HG02642 (cell line): ENCODE data around the gene ZDHHC12.
A peak's percentile ranks its signal among the peaks of the same experiment; 100 is the strongest.
"Not testable (repeated sequence)": the region's sequence is repeated elsewhere in the genome, so short reads cannot be mapped to it uniquely, and the experiment has no call there.

Experiments
- ATAC-seq: cut with Tn5 transposase; IDR thresholded peaks from one replicate; pipeline ENCODE4 v1.9.1; 2021; ENCODE audit warnings: mild to moderate bottlenecking; ENCODE audit not compliant: unreplicated experiment, poor library complexity

Gene ZDHHC12

DNA sequence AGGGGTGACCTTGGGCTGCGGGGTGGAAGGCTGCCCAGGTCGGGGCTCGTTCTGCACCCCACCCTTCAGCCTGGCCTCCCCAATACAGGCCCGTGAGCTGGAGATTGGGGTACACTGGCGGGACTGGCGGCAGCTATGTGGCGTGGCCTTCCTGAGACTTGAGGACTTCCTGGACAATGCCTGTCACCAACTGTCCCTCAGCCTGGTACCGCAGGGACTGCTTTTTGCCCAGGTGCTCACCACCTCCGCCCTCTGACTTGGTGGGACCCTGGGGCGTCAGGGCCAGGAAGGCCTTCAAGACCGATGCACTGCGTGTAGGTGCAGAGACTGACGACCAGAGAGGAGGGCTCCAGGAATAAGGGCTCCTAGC, 10.5 kb downstream of the ZDHHC12 start:
- no peak for ATAC-seq

DNA sequence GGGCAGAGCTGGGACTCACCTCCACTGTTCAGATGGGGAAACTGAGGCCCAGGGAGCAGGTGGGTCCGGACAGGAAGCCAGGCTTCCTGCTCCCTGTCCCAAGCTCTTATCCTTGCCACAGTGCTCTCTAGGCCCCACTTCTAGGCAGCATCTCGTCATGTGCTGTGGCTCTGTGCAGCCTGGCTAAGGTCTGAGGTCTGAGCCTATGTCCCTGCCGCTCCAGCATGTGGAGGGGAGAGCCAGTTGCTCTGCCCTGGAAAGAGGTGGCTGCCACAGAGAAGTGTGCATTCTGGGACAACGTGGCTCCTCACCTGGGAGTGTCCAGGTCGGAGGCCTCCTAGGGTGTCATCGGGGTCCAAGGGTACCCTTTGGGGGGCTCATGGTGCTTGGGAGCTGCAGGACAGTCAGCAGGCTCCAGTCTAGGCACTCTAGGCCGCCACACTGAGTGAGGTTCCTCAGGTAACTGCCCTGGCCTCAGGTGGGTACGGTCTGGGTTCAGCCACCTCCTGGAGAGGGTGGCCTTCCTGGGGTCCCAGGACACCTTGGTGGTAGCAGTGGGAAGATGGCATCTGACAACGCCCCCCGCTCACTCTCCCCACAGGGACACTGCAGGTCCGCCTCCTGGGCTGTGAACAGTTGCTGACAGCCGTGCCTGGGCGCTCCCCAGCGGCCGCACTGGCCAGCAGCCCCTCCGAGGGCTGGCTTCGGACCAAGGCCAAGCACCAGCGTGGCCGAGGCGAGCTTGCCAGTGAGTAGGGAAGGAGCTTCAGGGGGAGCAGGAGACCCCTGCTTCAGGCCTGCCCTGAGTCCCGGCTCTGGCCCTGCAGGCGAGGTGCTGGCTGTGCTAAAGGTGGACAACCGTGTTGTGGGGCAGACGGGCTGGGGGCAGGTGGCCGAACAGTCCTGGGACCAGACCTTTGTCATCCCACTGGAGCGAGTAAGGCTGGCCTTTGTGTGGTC, 11.2 kb downstream of the ZDHHC12 start:
- ATAC-seq, result no peak

DNA sequence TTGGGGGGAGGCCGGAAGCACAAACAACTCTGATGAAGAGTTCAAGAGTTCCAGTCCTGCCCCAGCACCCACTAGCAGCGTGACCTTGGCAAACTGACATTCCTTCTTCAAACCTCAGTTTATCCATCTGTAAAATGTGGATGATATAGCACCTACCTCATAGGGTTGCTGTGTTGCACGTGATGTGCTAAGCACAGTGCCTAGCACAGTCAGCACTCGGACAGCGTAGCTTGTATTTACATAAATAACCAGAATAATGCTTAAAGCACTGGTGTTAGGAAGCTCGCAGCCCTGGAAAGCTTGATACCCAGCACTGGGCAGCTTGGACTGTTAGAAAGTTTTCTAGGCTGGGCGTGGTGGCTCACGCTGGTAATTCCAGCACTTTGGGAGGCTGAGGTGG, 16.5 kb downstream of the ZDHHC12 start:
- no peak for ATAC-seq

DNA sequence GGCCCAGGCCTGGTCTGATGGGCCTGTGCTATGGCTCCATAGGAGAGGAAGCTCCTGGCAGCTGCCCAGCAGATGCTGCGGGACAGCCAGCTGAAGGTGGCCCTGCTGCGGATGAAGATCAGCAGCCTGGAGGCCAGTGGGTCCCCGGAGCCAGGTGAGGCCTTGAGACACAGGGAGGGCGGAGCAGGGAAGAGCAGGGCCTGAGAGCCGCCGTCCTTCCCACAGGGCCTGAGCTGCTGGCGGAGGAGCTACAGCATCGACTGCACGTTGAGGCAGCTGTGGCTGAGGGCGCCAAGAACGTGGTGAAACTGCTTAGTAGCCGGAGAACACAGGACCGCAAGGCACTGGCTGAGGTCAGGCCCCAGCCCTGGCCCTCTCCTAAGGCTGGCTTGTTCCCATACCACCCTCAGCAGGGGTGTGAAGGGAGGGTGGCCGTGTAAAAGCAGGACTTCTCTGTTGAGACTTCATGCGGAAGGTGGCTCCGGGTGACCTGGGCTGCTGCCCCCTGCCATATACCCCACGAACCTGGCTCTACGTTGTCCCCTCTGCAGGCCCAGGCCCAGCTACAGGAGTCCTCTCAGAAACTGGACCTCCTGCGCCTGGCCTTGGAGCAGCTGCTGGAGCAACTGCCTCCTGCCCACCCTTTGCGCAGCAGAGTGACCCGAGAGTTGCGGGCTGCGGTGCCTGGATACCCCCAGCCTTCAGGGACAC, 17.1 kb downstream of the ZDHHC12 start:
- no peak for ATAC-seq

DNA sequence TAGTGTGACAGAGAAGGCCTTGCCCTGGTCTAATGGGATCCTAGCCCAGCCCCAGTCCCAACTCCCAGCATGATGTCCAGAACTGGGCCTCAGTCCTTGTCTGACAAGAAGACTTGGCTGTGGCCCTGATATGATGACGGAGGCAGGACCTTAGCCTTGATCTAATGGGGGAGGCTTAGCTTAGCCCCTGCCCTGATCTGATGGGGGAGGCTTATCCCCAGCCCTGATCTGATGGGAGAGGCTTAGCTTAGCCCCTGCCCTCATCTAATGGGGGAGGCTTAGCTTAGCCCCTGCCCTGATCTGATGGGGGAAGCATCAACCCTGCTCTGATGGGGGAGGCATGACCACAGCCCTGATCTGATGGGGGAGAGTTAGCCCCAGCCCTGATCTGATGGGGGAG, 17.9 kb downstream of the ZDHHC12 start:
- no peak for ATAC-seq

DNA sequence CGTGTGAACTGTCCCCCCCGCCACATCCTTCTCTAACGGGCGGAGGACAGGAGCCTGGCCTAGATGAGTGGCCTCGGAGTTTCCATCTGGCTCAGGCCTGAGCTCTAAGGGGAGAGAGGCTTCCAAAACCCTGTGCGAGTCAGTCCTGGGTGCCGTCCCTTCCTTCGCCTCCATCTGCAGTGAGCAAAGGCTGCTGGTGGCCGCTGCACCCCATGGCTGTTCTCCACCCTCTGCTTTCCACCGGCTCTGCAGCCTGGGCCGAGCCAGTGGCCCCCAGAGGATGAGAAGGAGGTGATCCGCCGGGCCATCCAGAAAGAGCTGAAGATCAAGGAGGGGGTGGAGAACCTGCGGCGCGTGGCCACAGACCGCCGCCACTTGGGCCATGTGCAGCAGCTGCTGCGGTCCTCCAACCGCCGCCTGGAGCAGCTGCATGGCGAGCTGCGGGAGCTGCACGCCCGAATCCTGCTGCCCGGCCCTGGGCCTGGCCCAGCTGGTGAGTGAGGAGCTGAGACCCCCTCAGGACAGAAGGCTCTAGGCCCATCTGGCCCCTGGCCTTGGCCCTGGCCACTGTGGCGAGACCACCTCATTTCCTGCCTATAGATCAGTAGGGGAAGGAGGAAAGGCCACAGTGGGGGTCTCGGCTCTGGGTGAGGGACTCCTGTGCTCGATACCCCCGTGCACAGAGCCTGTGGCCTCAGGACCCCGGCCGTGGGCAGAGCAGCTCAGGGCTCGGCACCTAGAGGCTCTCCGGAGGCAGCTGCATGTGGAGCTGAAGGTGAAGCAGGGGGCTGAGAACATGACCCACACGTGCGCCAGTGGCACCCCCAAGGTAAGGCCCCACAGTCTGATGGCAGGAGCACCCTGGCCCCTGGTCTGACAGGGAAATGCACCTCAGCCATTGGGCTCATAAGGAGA, 18.6 kb downstream of the ZDHHC12 start:
- ATAC-seq, result no peak

DNA sequence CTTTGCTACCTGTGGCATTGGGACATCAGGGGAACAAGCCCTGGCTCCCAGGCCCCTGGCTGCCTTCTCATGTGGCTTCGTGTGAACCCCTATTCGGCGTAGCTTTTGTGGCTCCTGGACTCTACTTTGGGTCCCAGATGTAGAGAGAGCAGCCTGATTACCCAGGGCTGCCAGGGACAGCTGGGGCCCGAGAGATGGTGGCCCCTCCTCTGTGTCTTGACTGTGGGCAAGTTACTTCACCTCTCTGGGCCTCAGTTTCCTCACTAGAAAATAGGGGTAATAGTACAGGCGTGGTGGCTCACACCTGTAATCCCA, 19.6 kb downstream of the ZDHHC12 start:
- no peak for ATAC-seq

DNA sequence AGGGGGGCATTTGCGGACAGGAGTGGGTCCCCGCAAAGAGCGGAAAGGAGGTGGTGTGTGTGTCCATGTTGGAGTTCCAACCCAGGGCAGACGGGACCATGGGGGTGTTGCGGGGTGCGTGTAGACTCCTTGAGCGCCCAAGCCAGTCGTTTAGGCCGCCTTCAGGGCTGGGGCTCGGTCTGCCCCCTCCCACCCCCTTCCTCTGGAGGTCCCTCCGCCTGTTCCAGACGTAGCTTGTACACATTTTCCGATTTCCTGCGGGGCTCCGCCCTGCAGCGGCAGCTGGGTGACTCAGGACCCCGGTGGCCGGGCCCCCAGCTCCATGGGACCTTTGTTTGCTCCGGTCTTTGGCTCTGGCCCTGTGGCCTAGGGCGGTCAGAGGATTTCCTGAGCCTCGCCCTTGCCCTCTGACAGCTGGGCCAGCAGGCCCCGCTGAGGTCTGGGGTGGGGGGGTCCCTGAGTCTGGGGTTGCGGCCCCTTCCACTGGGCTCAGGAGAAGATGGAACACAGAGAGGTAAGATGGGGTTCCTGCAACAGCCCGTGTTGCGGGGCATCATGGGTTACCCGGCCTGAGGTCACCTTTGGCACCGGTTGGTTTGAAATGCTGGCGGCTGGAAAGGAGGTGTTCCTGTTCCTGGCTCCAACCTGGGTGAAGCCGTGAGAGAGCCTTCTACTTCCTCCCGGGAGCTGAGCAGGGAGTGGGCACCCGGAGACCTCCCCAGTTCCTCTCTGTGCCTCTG, 20.1 kb downstream of the ZDHHC12 start:
- ATAC-seq, result no peak

DNA sequence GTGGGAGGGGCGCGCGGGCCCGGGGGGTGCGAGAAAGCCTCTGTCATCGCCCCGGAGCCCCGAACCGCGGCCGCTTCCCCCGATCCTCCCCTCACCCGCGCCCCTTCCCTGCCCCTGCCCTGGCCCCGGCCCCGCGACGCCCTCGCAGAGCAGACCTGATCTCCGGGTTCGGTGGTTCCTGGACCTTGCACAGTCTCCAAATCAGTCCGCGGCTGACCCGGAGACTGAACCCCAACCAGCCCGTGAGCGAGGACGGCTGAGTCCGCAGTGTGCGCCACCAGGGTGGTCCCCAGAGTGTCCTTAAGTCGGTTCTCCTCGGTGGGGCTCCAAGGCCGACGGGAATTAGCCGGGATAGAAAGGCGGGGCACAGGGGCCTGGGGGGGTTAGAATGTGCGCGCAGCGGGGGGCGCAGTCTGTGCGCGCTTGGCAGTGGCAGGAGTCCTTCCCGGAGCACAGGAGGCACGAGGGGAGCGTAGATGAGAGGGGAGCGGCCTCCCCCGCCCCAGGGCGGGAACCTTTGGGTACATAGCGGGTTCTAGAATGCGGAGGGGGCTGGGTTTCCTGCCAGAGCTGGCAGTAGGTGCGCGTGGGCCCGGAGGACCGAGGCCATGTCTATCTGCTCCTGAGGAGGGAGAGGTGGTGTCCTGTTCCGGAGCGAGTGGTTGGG, 20.8 kb downstream of the ZDHHC12 start:
- ATAC-seq, result no peak

DNA sequence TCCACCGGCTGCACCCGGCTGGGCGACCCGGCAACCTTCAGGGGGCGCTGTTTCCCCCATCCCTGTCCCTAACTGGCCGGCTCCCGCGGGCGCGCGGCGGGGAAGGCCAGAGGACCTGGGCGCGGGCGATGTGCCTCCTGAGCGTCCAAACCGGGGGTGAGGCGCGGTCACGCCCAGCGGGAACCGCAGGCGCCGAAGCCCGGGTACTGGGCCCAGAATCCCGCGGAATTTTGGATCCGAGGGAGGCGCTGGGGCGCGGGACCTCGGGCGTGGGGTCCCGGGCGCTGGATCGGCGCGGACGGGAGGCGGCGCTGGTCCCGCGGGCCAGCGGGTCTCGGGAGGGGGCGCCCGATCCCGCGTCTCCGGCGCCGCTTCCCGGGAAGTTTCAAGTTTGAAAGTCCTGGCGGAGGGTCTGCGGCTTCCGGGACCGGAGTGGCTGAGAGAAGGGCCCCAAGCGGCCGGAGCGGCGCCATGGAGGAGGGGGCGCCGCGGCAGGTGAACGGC, 21.4 kb downstream of the ZDHHC12 start, which contains the start of gene PKN3:
Gene PKN3, plus strand, starts transcription at position 59 of the 504 bp plus-strand sequence. Its CDS starts 413 bp downstream, at position 472.
- ATAC-seq, result peak; percentile 83

DNA sequence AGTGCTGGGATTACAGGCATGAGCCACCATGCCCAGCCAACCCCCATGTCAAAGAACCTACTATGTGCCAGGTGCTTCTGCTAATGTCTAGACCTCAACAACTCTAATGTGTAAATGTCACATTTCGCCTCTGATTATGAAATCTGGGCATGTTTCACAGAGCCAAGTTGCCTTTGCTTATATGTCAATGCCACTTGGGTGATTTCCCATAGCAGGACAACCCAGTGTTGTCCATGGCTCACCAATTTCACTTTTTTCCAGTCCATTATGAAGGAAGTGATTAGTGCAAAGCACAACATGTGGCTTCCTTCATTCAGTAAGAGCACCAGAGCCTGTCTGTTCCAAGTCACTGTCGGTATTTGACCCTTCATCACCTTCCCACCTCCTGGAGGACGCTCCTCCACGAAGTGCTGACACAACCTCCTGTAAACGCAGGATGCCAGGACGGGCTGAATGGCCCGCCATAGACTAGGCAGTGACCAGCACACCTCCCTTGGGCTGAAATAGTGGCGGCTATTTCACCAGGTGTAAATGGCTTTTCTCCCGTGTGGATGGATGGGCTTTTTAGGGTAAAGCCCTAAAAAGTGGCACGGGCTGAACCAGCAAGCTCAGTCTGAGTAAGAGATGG, 22.6 kb downstream of the ZDHHC12 start:
- ATAC-seq, result no peak

DNA sequence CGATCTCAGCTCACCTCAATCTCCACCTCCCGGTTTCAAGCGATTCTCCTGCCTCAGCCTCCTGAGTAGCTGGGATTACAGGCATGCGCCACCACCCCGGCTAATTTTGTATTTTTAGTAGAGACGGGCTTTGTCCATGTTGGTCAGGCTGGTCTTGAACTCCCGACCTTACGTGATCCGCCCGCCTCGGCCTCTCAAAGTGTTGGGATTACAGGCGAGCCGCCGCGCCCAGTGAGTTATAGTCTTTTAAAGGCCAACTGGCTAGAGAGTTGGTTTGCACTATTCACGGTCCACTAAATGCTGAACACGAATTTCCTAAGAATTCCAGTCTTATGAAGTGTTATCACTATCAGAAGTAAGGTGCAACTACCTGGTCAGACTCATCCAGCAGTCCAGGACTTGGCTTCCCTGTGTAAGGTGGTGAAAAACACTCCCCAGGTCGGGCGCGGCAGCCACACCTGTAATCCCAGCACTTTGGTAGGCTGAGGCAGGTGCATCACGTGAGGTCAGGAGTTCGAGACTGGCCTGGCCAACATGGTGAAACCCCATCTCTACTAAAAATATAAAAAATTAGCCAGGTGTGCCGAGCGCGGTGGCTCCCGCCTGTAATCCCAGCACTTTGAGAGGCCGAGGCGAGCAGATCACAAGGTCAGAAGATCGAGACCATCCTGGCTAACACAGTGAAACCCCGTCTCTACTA, 24.7 kb downstream of the ZDHHC12 start:
- ATAC-seq, result not testable (repeated sequence)

DNA sequence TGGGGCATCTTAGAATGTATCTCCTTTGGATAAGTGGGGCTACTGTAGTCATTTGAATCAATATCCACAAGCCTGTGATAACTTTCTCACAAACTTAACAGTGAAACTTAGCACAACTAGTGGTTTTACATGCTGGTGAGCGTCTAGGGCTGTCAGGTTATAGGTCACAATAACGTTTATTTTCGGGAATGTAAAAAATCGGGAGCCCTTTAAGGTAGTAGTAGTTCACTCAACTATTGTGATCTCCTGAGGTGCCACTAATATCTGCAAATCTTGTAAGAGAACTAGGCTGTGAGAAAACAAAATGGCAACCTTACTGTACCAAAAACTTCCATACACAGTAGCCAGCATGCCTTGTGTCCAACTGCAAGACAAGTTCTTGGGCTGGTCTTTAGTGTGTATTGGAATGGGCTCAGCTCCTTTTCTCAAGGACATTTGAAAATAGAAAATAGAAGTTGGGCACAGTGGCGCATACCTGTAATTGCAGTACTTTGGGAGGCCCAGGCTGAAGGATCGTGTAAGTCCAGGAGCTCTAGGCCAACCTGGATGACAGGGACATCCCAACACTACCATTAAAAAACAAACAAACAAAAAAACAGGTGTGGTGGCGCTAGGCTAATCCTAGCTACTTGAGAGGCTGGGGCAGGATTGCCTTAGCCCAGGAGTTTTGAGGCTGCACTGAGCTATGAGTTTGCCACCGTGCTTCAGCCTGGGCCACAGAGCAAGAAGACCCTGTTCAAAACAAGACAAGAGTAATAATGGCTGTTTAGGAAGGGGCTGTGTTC, 26.8 kb downstream of the ZDHHC12 start:
- no peak for ATAC-seq

DNA sequence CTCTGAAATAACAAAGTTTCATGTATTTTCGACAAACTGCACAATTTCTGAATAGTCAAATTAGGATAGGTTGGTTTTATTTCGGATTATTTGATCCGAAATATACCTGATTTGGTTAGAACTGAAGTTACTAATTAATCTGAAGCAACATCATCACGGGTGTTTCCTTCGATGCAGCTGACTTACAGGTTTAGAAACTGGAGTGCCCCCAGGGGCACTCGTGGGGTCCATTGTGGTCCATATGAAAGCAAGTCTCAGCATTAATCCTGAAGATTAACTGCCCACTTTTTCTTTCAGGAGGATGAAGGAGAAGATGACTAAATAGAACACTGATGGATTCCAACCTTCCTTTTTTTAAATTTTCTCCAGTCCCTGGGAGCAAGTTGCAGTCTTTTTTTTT, 29.6 kb downstream of the ZDHHC12 start:
- no peak for ATAC-seq

DNA sequence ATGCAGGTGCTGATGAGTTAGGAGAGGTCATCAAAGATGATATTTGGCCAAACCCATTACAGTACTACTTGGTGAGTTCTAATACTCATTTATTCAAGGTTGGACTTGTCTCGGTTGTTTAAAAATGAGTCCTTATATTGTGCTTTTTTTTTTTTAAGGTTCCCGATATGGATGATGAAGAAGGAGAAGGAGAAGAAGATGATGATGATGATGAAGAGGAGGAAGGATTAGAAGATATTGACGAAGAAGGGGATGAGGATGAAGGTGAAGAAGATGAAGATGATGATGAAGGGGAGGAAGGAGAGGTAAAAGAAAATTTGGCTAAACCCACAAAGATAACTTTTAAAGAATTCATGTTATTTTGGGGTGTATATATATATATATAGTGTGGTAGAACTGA, 30.2 kb downstream of the ZDHHC12 start:
- not testable (repeated sequence) for ATAC-seq

DNA sequence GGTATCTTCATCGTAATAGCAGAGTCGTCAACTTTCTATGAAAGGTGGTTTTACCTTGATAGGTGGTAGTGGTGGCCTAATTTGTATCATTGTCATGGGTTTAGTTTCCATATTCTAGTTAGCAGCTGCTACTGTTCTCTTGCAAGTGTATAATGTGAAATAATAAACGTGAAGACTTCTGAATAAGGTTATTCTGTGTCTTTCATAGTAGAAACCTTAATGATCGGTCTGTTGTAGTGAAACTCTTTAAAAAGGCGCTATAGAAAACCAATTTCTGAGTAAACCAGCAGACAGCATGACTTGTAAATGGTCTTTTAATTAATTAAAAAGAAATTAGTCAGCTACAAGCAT, 33.3 kb downstream of the ZDHHC12 start:
- ATAC-seq, result no peak

DNA sequence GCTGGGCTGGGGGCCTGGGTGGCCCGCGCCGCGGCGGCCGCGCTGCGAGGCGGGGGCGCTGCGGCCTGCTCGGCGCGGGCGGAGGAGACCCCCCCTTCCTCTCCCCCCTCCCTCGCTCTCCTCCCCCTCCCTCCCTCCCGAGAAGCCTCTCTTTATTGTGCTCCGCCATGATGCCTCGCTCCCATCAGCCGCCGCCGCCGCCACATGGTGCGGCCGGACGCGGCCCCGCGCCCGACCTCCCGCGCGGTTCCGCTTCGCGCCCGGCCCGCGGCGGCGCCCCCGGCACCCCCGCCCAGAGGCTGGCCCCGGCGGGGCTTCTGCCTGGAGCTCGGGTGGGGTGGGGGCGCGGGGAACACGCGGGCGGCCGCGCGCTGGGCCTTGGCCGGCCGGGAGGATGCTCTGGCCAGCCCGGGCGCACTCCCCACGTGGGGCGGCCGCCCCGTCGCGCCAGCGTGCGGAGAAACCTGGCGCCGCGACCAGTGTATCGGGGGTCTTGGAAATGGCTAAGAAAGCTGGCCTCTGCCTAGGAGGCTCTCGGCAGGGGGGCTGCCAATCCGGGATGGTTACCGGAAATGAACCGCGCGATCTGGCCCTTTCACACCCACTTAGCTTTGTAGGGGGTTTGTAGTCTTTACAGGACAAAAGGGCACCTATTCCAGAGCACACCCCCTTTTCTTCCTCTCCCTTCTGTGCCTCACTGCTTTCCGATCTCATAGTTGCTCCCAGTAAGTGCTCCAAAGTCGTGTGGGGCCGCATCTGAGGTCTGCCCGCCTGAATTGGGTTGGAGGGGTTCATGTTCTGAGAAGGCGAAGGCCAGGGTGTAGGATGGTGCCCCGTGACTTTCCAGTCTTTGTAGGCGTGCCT, 33.9 kb downstream of the ZDHHC12 start:
- peak; percentile 3 for ATAC-seq
